H1 (cell line): Measurements from ENCODE around the gene LCOR. TPM values are rescaled to one million over a fixed set of nuclear protein-coding genes. Genes with fewer than 3 reads are reported as not detected.

Experiments used
- CEBPB ChIP-seq: IDR thresholded peaks from 2 replicates; pipeline ENCODE4 v1.6.1; 2012; ENCODE audit warnings: low read depth, low read length
- FOSL1 ChIP-seq: IDR thresholded peaks from 2 replicates; pipeline ENCODE4 v1.6.1; 2011; ENCODE audit warnings: mild to moderate bottlenecking, low read depth, low read length, moderate library complexity; ENCODE audit not compliant: insufficient read depth
- GTF2F1 ChIP-seq: IDR thresholded peaks from 2 replicates; pipeline ENCODE4 v1.6.1; 2012; ENCODE audit warnings: low read depth, low read length, improper control_type of control experiment, borderline replicate concordance
- NRF1 ChIP-seq: IDR thresholded peaks from 2 replicates; pipeline ENCODE4 v1.6.1; 2011; ENCODE audit warnings: mild to moderate bottlenecking, low read depth, low read length, improper control_type of control experiment
- PHF8 ChIP-seq: fragments of 200-600 bp; sonication (generic); conservative IDR thresholded peaks from 2 replicates; pipeline ENCODE4 v1.7.1; 2012; ENCODE audit warnings: low read depth, mild to moderate bottlenecking, inconsistent platforms, low read length, moderate library complexity
- POLR2AphosphoS5 ChIP-seq: IDR thresholded peaks from 2 replicates; pipeline ENCODE4 v1.6.1; 2011; ENCODE audit warnings: low read depth, low read length
- RBBP5 ChIP-seq: IDR thresholded peaks from 2 replicates; pipeline ENCODE4 v1.7.1; 2012; ENCODE audit warnings: low read depth, mild to moderate bottlenecking, inconsistent platforms, low read length, moderate library complexity, borderline replicate concordance
- polyA plus RNA-seq, 7 experiments: library from polyadenylated mRNA; depleted of rRNA in 3 of 7; stranded (reverse) in 5 of 7; unstranded in 2 of 7; fragments of >200 nt in 5 of 7; fragments of 200-250 nt in 2 of 7; gene quantifications; 1 replicate in 5 of 7; 2 replicates in 1 of 7; 4 replicates in 1 of 7; pipeline versions ENCODE4 v1.2.1 to v1.2.3, GENCODE V29; 2011 to 2013; ENCODE audit warnings: missing spikeins in 2 of 7, mixed read lengths in 2 of 7
- total RNA-seq: library from RNA; stranded (reverse); fragmentation: NEBNext Ultra II Directional; extraction: Animal tissue kit (Norgen Biotek cat#: 25700); gene quantifications from 2 replicates; pipeline ENCODE4 v1.2.1, GENCODE V29; 2021
- TF ChIP-seq, protein P1 (sequence below): IDR thresholded peaks from 2 replicates; pipeline ENCODE4 v1.6.1; 2012; ENCODE audit warnings: low read length, inconsistent platforms

Gene LCOR
- total and polyA plus RNA-seq, 2 of the 8 experiments (the other 6 are each of a cell fraction or from before 2014, with no cell fraction given): 4.7 to 25.5 TPM

- TF ChIP-seq, protein P1, sequence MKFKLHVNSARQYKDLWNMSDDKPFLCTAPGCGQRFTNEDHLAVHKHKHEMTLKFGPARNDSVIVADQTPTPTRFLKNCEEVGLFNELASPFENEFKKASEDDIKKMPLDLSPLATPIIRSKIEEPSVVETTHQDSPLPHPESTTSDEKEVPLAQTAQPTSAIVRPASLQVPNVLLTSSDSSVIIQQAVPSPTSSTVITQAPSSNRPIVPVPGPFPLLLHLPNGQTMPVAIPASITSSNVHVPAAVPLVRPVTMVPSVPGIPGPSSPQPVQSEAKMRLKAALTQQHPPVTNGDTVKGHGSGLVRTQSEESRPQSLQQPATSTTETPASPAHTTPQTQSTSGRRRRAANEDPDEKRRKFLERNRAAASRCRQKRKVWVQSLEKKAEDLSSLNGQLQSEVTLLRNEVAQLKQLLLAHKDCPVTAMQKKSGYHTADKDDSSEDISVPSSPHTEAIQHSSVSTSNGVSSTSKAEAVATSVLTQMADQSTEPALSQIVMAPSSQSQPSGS: no peak
- TF ChIP-seq POLR2AphosphoS5 (no peak), NRF1 (no peak), CEBPB (no peak), RBBP5 (no peak), FOSL1 (no peak), PHF8 (no peak), GTF2F1 (no peak)
- TF ChIP-seq, all 59 proteins: peak for 0
Observed at GRCh38 chr10:96826438-96826837, 5.7 kb upstream of the LCOR start (continued).
